Breast epithelium (tissue), 3 donors: ENCODE results near the gene ACVR2B.
A peak's percentile ranks its signal among the peaks of the same experiment; 100 is the strongest.

Source experiments
- POLR2A ChIP-seq: fragments of 450-650 bp; IDR thresholded peaks from one replicate; pipeline ENCODE4 v1.6.1; 2016; ENCODE audit warnings: antibody characterized with exemption, mild to moderate bottlenecking, moderate library complexity
- POLR2AphosphoS5 ChIP-seq, 3 donors: sonication (generic); formaldehyde crosslinking; IDR thresholded peaks; one replicate each; pipeline ENCODE4 v1.6.1; 2017; ENCODE audit warnings: antibody characterized with exemption in 3 of 3
- TF ChIP-seq, protein P1 (sequence below), 3 donors: fragments of 450-650 bp; IDR thresholded peaks; one replicate each; pipeline ENCODE4 v1.5.1; 2016 to 2017; ENCODE audit warnings: antibody characterized with exemption in 3 of 3, mild to moderate bottlenecking in 3 of 3, moderate library complexity in 3 of 3

- TF ChIP-seq, protein P1, sequence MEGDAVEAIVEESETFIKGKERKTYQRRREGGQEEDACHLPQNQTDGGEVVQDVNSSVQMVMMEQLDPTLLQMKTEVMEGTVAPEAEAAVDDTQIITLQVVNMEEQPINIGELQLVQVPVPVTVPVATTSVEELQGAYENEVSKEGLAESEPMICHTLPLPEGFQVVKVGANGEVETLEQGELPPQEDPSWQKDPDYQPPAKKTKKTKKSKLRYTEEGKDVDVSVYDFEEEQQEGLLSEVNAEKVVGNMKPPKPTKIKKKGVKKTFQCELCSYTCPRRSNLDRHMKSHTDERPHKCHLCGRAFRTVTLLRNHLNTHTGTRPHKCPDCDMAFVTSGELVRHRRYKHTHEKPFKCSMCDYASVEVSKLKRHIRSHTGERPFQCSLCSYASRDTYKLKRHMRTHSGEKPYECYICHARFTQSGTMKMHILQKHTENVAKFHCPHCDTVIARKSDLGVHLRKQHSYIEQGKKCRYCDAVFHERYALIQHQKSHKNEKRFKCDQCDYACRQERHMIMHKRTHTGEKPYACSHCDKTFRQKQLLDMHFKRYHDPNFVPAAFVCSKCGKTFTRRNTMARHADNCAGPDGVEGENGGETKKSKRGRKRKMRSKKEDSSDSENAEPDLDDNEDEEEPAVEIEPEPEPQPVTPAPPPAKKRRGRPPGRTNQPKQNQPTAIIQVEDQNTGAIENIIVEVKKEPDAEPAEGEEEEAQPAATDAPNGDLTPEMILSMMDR (IDR thresholded peaks at IDR 0.05) = peak; percentile 71 to 84 (median 74)
- TF ChIP-seq POLR2A (no peak), POLR2AphosphoS5 (IDR thresholded peaks at IDR 0.05) (no peak)
Measured at GRCh38 chr3:38521391-38521987, 67.8 kb downstream of the ACVR2B start.
